Omental fat pad (tissue), 4 donors: ENCODE data around the gene FAM210A. TPM values are rescaled to one million over a fixed set of nuclear protein-coding genes. Genes with fewer than 3 reads are reported as not detected.

ENCODE experiments used
- ATAC-seq: fragments of 150-250 bp; one replicate; pipeline ENCODE4 v1.9.1; 2016; ENCODE audit warnings: mild to moderate bottlenecking, moderate library complexity; ENCODE audit not compliant: low FRiP score
- DNase-seq: peaks from one replicate; pipeline ENCODE4 v3.0.0-alpha.2; 2019; ENCODE audit warnings: low spot score
- total RNA-seq, 4 donors: library from RNA; depleted of rRNA; stranded (reverse); fragments of >200 nt; gene quantifications; one replicate each; pipeline ENCODE4 v1.1.0, GENCODE V29; 2016
- TF ChIP-seq, protein P1 (sequence below), 3 donors: fragments of 450-650 bp; IDR thresholded peaks; one replicate each; pipeline ENCODE4 v1.5.1; 2016 to 2017; ENCODE audit warnings: antibody characterized with exemption in 3 of 3, mild to moderate bottlenecking in 3 of 3, moderate library complexity in 2 of 3

FAM210A gene
- total RNA-seq, 4 donors from 2014 or later = 6.6 to 30.9 (median 15.8) TPM

DNA sequence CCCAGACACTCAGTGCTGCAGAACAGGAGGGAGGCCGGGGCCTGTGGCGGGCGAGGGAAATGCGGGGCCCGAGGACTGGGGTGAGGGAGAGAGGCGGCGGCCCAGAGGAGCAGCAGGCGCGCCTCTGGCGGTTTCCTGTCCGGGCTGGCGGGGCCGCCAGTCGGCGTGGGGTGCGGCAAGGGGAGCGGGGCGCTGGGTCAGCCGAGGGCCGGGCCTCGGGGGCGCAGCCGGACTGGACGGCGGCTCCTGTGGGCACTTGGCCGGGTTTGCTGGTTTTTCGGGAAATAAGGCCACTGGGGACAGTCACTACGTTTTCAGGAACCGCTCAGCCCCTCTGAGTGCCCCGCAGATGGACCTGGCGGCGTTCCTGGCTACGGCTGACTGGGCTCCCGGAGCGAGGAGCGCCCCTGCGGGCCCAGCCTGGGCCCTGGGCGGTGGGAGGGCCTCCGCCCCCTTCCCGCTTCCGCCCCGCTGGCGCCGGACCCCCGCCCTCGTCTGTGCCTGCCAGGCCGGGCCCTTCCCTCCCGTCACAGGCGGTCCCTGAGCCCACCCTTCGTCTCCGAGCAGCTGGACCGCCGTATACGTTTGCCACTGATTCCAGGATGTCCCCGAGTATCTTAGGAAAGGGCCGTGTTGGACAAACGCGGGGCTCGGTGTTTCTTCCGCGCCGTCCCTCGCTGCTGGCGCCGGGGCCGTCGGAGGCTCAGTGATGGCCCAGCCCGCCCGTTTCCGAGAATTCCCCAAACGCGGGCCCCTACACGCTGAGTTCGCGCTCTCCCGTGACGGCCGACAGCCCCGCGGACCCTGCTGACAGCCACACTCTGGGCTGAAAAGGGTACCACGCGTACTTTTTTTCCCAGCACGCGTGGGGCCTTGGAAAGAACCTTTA, 84.6 kb downstream of the FAM210A start:
- TF ChIP-seq, protein P1, sequence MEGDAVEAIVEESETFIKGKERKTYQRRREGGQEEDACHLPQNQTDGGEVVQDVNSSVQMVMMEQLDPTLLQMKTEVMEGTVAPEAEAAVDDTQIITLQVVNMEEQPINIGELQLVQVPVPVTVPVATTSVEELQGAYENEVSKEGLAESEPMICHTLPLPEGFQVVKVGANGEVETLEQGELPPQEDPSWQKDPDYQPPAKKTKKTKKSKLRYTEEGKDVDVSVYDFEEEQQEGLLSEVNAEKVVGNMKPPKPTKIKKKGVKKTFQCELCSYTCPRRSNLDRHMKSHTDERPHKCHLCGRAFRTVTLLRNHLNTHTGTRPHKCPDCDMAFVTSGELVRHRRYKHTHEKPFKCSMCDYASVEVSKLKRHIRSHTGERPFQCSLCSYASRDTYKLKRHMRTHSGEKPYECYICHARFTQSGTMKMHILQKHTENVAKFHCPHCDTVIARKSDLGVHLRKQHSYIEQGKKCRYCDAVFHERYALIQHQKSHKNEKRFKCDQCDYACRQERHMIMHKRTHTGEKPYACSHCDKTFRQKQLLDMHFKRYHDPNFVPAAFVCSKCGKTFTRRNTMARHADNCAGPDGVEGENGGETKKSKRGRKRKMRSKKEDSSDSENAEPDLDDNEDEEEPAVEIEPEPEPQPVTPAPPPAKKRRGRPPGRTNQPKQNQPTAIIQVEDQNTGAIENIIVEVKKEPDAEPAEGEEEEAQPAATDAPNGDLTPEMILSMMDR (IDR thresholded peaks at IDR 0.05) = no peak
- peak; percentile 80 for ATAC-seq
- no peak for DNase-seq

DNA sequence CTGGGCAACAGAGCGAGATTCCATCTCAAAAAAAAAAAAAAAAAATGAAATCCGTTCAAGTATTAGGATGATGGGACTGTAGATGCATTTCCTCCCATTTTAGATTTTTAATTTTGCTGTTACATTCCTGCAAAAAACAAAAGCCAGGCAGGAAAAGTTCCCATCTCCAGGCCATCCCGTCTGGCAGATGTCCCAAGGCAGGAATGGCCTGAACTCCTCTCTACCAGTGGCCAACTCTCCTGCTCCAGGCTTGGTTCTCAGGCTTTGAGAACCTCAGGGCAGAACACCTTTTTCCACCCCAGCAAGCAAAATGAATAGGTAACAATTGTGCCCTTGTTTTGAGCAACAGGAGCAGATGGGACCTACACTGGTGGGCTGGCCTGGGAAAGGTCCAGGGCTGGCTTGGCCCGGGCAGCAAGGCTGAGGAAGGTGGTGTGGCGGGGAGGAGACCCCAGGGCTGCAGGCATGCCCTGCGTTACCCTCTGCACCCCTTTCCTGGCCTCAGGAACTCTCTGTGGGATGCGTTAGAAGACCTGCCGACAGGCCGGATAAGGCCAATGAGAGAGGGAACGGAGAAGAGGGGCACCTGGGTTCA, 86.0 kb downstream of the FAM210A start:
- TF ChIP-seq, protein P1 (IDR thresholded peaks at IDR 0.05) = no peak
- ATAC-seq (no peak), DNase-seq (no peak)

DNA sequence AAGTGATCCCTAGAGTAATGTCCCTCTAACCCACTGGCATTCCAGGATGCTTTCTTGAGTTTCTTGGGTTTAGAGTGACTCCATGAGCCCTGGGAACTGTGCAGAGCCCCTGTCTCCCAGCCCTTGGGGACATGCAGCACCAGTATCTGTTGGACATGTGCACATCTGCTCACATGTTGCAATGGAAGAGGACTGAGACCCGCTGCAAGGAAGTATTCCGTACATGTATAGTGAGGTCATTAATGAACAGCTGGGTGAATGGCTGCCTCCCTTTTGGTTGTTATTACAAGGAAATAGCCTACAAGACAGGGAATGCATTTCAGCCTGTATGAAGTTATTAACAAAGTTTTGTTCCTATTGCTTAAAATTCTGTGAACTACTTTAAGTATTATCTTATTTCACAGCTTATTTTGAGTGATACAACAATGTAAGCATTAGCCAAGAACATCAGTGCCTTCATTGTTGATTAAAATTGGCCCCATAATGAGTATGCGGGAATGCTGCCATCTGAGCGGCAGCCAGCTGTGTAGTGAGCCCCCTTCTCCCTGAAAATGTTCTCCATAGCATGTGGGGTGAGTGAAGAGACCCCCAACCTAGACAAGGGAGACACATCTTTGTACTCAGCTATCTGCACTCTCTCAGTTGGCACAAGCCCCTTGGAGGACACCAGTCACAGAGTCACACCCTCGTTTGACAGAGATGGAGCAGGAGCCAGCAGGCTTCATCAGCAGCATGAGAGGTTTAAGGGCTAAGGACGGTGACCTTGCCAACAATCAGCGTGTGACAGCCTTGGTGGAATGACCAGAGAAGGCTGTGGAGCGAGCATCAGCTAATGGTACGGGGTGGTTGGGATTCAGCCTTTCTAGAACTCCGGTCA, 87.4 kb downstream of the FAM210A start:
- no peak for DNase-seq
- ATAC-seq = no peak
- TF ChIP-seq, protein P1 (IDR thresholded peaks at IDR 0.05) = no peak

DNA sequence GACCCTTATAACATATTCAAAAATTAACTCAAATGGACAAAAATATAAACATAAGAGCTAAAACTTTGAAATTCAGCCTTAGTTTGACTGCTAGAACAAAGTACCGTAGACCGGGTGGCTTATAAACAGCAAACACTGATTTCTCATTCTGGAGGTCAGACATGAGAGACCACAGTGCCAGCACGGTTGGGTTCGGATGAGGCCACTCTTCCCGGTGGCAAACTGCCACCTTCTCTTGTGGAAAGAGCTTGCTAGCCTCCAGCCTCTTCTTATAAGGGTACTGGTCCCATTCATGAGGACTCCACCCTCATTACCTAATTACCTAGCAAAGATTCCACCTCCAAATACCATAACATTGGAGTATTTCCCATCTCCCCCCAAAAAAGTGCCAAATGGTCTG, 91.3 kb downstream of the FAM210A start:
- ATAC-seq (no peak), DNase-seq (no peak)
- TF ChIP-seq, protein P1 (IDR thresholded peaks at IDR 0.05) = no peak

DNA sequence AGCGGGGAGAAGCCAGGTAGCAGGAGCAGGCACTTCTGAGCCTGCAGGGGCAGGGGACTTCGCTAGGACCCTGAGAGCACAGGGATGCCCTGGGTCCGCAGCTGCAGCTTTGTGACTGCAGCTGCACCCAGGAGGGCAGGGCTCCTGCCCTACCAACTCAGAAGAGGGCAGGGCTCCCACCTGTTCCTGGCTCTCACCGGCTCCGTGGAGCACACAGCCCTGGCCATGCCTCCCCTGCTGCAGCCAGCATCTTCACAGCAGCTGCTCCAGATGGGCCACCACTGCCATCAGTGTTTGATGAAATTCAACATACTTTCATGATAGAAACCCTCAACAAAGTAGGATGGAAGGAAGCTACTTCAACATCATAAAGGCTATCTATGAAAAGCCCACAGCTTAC, 92.7 kb downstream of the FAM210A start:
- ATAC-seq (no peak), DNase-seq (no peak)
- TF ChIP-seq, protein P1 (IDR thresholded peaks at IDR 0.05) = no peak

DNA sequence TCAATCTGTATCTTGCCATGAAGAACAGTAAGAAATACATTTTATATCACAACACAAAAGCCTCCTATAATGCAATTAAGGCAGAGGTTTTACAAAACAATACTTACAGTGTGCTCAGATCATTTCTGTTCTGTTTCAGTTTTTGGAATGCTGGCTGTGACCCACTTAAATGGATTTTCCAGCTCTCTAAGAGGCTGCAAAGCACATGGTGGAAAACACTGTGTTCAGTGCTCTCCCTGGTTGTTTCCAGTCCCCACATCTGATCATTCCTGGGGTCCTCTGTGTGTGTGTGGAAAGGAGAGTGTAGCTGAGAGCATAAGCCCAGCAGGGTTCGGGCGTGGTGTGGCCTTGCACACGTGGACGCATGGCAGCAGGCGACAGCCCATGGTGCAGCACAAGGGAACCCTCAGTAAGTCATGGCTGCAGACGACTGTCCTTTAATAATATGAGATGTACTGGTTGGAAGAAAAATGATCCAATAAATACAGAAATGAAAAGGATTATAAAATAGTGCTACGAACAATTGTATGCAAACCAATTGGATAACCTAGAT, 95.6 kb downstream of the FAM210A start:
- ATAC-seq = no peak
- TF ChIP-seq, protein P1 (IDR thresholded peaks at IDR 0.05) = no peak
- no peak for DNase-seq
